PC-9 (cell line): ENCODE data around the gene ADISSP.

Experiments used
- CTCF ChIP-seq: fragments of 200-600 bp; sonication (generic); conservative IDR thresholded peaks from 2 replicates; pipeline ENCODE4 v1.6.1; 2017; ENCODE audit warnings: mixed run types, antibody characterized with exemption, mild to moderate bottlenecking, moderate library complexity
- EZH2 ChIP-seq: fragments of 200-600 bp; sonication (generic); IDR thresholded peaks from 2 replicates; pipeline ENCODE4 v1.8.0; 2017; ENCODE audit warnings: antibody characterized with exemption, low read depth

GRCh38 chr20:3811467-3812258 lies 44.1 kb upstream of the ADISSP start:
- no peak for TF ChIP-seq CTCF
- no peak for TF ChIP-seq EZH2
